ENCODE results near the gene MOCS1. TPM values are rescaled to one million over a fixed set of nuclear protein-coding genes. Genes with fewer than 3 reads are reported as not detected.

MOCS1 gene
- total and polyA plus RNA-seq, 4 donors, result 6.7 to 36.2 (median 29.2) TPM

- peak overlapping the region in 1 of 2 donors; percentile 14 for H3K27ac ChIP-seq (ENCODE audit: low read depth in 1 of 2, low read length in 2 of 2)
- no peak overlapping the region for H3K4me3 ChIP-seq (ENCODE audit: low read depth in 1 of 3, low read length in 3 of 3)
- peaks cover 0 to 5% (median 1%) of the 10 kb centered on the region in 4 donors for H3K4me1 ChIP-seq (ENCODE audit: control insufficient read depth in 4 of 4, insufficient read depth in 4 of 4, low read length in 3 of 4)
- DNase-seq (ENCODE audit: low spot score), result no peak
- H3K36me3 ChIP-seq (ENCODE audit: control insufficient read depth in 4 of 4, insufficient read depth in 3 of 4, low read depth in 1 of 4, low read length in 3 of 4), result no peaks in the 10 kb centered on the region
- H3K9me3 ChIP-seq (ENCODE audit: control insufficient read depth in 4 of 4, low read length in 3 of 4), result no peaks in the 10 kb centered on the region
- TF ChIP-seq ZBTB33 (IDR thresholded peaks at IDR 0.05) (no peak), RXRA (IDR thresholded peaks at IDR 0.05) (no peak), SP1 (IDR thresholded peaks at IDR 0.05) (no peak), FOXA2 (IDR thresholded peaks at IDR 0.05) (no peak), JUND (IDR thresholded peaks at IDR 0.05) (no peak), EGR1 (IDR thresholded peaks at IDR 0.05; ENCODE audit: low read depth in 2 of 2) (no peak), TAF1 (conservative IDR thresholded peaks at IDR 0.05) (no peak), GABPA (IDR thresholded peaks at IDR 0.05 in 1 of 2, conservative IDR thresholded peaks at IDR 0.05 in 1 of 2) (no peak), CTCF (IDR thresholded peaks at IDR 0.05; ENCODE audit: low read depth, low read length, missing input control) (no peak), YY1 (IDR thresholded peaks at IDR 0.05) (no peak), RAD21 (IDR thresholded peaks at IDR 0.05) (no peak), NR2F2 (IDR thresholded peaks at IDR 0.05) (no peak), HNF4G (IDR thresholded peaks at IDR 0.05) (no peak), FOXA1 (IDR thresholded peaks at IDR 0.05) (no peak), HNF4A (conservative IDR thresholded peaks at IDR 0.05) (no peak)
- TF ChIP-seq, protein P1, sequence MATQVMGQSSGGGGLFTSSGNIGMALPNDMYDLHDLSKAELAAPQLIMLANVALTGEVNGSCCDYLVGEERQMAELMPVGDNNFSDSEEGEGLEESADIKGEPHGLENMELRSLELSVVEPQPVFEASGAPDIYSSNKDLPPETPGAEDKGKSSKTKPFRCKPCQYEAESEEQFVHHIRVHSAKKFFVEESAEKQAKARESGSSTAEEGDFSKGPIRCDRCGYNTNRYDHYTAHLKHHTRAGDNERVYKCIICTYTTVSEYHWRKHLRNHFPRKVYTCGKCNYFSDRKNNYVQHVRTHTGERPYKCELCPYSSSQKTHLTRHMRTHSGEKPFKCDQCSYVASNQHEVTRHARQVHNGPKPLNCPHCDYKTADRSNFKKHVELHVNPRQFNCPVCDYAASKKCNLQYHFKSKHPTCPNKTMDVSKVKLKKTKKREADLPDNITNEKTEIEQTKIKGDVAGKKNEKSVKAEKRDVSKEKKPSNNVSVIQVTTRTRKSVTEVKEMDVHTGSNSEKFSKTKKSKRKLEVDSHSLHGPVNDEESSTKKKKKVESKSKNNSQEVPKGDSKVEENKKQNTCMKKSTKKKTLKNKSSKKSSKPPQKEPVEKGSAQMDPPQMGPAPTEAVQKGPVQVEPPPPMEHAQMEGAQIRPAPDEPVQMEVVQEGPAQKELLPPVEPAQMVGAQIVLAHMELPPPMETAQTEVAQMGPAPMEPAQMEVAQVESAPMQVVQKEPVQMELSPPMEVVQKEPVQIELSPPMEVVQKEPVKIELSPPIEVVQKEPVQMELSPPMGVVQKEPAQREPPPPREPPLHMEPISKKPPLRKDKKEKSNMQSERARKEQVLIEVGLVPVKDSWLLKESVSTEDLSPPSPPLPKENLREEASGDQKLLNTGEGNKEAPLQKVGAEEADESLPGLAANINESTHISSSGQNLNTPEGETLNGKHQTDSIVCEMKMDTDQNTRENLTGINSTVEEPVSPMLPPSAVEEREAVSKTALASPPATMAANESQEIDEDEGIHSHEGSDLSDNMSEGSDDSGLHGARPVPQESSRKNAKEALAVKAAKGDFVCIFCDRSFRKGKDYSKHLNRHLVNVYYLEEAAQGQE (IDR thresholded peaks at IDR 0.05), result no peak
- TF ChIP-seq, protein P2, sequence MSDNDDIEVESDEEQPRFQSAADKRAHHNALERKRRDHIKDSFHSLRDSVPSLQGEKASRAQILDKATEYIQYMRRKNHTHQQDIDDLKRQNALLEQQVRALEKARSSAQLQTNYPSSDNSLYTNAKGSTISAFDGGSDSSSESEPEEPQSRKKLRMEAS (IDR thresholded peaks at IDR 0.05), result no peak
- TF ChIP-seq, protein P3, sequence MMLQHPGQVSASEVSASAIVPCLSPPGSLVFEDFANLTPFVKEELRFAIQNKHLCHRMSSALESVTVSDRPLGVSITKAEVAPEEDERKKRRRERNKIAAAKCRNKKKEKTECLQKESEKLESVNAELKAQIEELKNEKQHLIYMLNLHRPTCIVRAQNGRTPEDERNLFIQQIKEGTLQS (IDR thresholded peaks at IDR 0.05), result no peak
- H3K9ac ChIP-seq (ENCODE audit: low read depth in 1 of 2, low read length in 2 of 2), result no peak overlapping the region
- 79% methylated on average over 16 of the region's 16 CpGs for WGBS
- no peaks in the 10 kb centered on the region for H3K27me3 ChIP-seq (ENCODE audit: control insufficient read depth in 4 of 4, insufficient read depth in 4 of 4, low read length in 3 of 4)
Observed at GRCh38 chr6:39881851-39882530, 52.3 kb downstream of the MOCS1 start.

All from liver (tissue), 9 donors.